Epithelial cell of prostate (primary cell): Measurements from ENCODE around the gene MTCH1.

ENCODE experiments used
- DNase-seq: peaks from one replicate; pipeline ENCODE4 v3.0.0-alpha.2; 2011; ENCODE audit warnings: low read depth, low spot score
- H3K27ac ChIP-seq: fragments of 450-650 bp; 2 replicates; pipeline ENCODE4 v1.5.1; 2017; ENCODE audit warnings: mild to moderate bottlenecking

MTCH1 gene

GRCh38 chr6:36930483-36930882, 55.5 kb downstream of the MTCH1 start:
- H3K27ac ChIP-seq = no peak overlapping the region
- DNase-seq = no peak

- no peak for DNase-seq
- no peak overlapping the region for H3K27ac ChIP-seq
These were observed 56.4 kb downstream of the MTCH1 start for GRCh38 chr6:36929607-36930006.

- DNase-seq = no peak
- H3K27ac ChIP-seq = no peak overlapping the region
These were observed 56.8 kb downstream of the MTCH1 start for GRCh38 chr6:36929152-36929551.

GRCh38 chr6:36928547-36928918, 57.5 kb downstream of the MTCH1 start:
- no peak overlapping the region for H3K27ac ChIP-seq
- no peak for DNase-seq

- H3K27ac ChIP-seq = no peak overlapping the region
These were observed 58.1 kb downstream of the MTCH1 start for GRCh38 chr6:36927691-36928546.

GRCh38 chr6:36926708-36927513, 59.1 kb downstream of the MTCH1 start:
- no peak for DNase-seq
- no peak overlapping the region for H3K27ac ChIP-seq

More at GRCh38 chr6:36927691-36928546, 58.1 kb downstream of the MTCH1 start:
- DNase-seq = no peak

GRCh38 chr6:36925809-36926208, 60.2 kb downstream of the MTCH1 start:
- DNase-seq = no peak
- H3K27ac ChIP-seq = no peak overlapping the region

GRCh38 chr6:36924778-36925374, 61.1 kb downstream of the MTCH1 start:
- DNase-seq = no peak
- H3K27ac ChIP-seq = no peak overlapping the region

- H3K27ac ChIP-seq = no peak overlapping the region
- DNase-seq = no peak
These were observed 61.9 kb downstream of the MTCH1 start for GRCh38 chr6:36924131-36924530.

GRCh38 chr6:36920546-36920945, 65.5 kb downstream of the MTCH1 start:
- no peak for DNase-seq
- no peak overlapping the region for H3K27ac ChIP-seq

GRCh38 chr6:36920049-36920448, 65.9 kb downstream of the MTCH1 start:
- H3K27ac ChIP-seq = no peak overlapping the region
- no peak for DNase-seq
